CD4-positive, alpha-beta memory T cell (primary cell): ENCODE data around the gene ADGRG6. TPM values are rescaled to one million over a fixed set of nuclear protein-coding genes. Genes with fewer than 3 reads are reported as not detected.
A peak's percentile ranks its signal among the peaks of the same experiment; 100 is the strongest.

ENCODE experiments used
- CTCF ChIA-PET: fragments of 350-600 bp; sonication (Branson Sonifier 250); formaldehyde crosslinking; loops from one replicate; lab custom pipeline; 2021; ENCODE audit warnings: inconsistent platforms; ENCODE audit not compliant: partially characterized antibody; lab: Charles Lee
- POLR2A ChIA-PET: fragments of 350-600 bp; sonication (Branson Sonifier 250); formaldehyde crosslinking; loops from one replicate; lab custom pipeline; 2021; ENCODE audit not compliant: partially characterized antibody; lab: Charles Lee
- DNase-seq, 5 donors: peaks; one replicate each; pipeline versions ENCODE4 v3.0.0 to v3.0.0-alpha.2; 2020 to 2022; ENCODE audit warnings: mixed read lengths in 1 of 5
- H3K27ac ChIP-seq: one replicate; pipeline ENCODE4 v1.7.0; 2013; ENCODE audit warnings: low read depth, low read length
- H3K27me3 ChIP-seq: 2 replicates; pipeline ENCODE4 v1.7.0; 2013; ENCODE audit warnings: mild to moderate bottlenecking, low read length, moderate library complexity; ENCODE audit not compliant: insufficient read depth
- H3K36me3 ChIP-seq: 2 replicates; pipeline ENCODE4 v1.7.0; 2013; ENCODE audit warnings: mild to moderate bottlenecking, low read length, moderate library complexity; ENCODE audit not compliant: insufficient read depth
- H3K4me1 ChIP-seq: 2 replicates; pipeline ENCODE4 v1.7.0; 2013; ENCODE audit warnings: mild to moderate bottlenecking, low read length, moderate library complexity; ENCODE audit not compliant: insufficient read depth
- H3K4me3 ChIP-seq, 2 donors: one replicate each; pipeline ENCODE4 v1.7.0; 2013; ENCODE audit warnings: low read length in 2 of 2, mild to moderate bottlenecking in 1 of 2
- H3K9me3 ChIP-seq, 2 donors: one replicate each; pipeline ENCODE4 v1.7.0; 2013; ENCODE audit warnings: low read length in 2 of 2, control low read depth in 1 of 2; ENCODE audit not compliant: control insufficient read depth in 1 of 2
- H3K27ac Mint-ChIP-seq, 7 donors: one replicate each; pipeline ENCODE4 v1.8.0; 2020 to 2021; ENCODE audit warnings: mixed read lengths in 7 of 7, mild to moderate bottlenecking in 6 of 7, inconsistent platforms in 3 of 7, moderate library complexity in 3 of 7
- H3K27me3 Mint-ChIP-seq, 2 donors: one replicate each; pipeline ENCODE4 v1.8.0; 2020 to 2021; ENCODE audit warnings: mixed read lengths in 2 of 2
- H3K36me3 Mint-ChIP-seq, 2 donors: one replicate each; pipeline ENCODE4 v1.8.0; 2020 to 2021; ENCODE audit warnings: mixed read lengths in 2 of 2, inconsistent platforms in 1 of 2, mild to moderate bottlenecking in 1 of 2
- H3K4me1 Mint-ChIP-seq, 4 donors: one replicate each; pipeline ENCODE4 v1.8.0; 2020 to 2021; ENCODE audit warnings: mixed read lengths in 4 of 4, mild to moderate bottlenecking in 1 of 4
- H3K4me3 Mint-ChIP-seq, 8 donors: one replicate each; pipeline ENCODE4 v1.8.0; 2020 to 2021; ENCODE audit warnings: mixed read lengths in 8 of 8, mild to moderate bottlenecking in 7 of 8, moderate library complexity in 6 of 8, inconsistent platforms in 3 of 8
- H3K9me3 Mint-ChIP-seq, 8 donors: one replicate each; pipeline ENCODE4 v1.8.0; 2020 to 2021; ENCODE audit warnings: mixed read lengths in 8 of 8, mild to moderate bottlenecking in 5 of 8, inconsistent platforms in 3 of 8, moderate library complexity in 1 of 8
- intact Hi-C: fragments of 100-400 bp; cut with micrococcal nuclease; formaldehyde crosslinking; loops from one replicate; pipeline ENCODE4 v1.15.1; 2023
- polyA plus RNA-seq, 2 donors: library from polyadenylated mRNA; unstranded; fragments of 300-500 nt; fragmentation: Illumina TruSeq; gene quantifications; one replicate each; pipeline ENCODE4 v1.2.3, GENCODE V29; 2021
- total RNA-seq, 2 experiments: library from RNA; stranded (reverse); gene quantifications; one replicate each; pipeline ENCODE4 v1.2.3, GENCODE V29; 2021

Gene ADGRG6
- total and polyA plus RNA-seq, 4 experiments from 2014 or later = 0.22 to 0.47 TPM; not detected in 2

DNA sequence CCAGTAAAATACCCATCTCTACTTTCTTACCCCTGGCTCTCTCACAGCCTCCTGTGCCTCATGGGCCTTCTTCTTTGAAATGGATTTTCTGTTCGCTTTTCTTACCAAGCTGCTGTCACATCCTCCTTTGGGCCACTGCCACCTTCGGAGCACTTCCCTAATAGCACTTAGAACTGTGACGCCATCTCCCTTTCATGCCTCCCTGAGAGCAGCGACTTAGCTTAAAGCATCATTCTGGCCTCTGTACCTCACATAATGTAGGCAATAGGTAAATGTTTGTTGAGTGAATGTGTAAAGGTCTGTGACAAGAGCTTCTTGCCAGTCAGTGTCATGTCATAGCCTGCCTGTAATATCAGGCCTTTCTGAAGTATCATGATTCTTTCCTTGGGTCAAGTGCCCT, 78.8 kb downstream of the ADGRG6 start:
- no peaks in the 10 kb centered on the region for H3K4me1 ChIP-seq
- no peak overlapping the region for H3K27ac ChIP-seq
- intact Hi-C loops = no loop called here
- no peak for DNase-seq
- no peak overlapping the region for H3K27ac Mint-ChIP-seq
- no peaks in the 10 kb centered on the region for H3K36me3 ChIP-seq
- peaks cover 9 to 11% of the 10 kb centered on the region in 2 donors for H3K27me3 Mint-ChIP-seq
- H3K4me3 Mint-ChIP-seq = no peak overlapping the region
- H3K9me3 Mint-ChIP-seq = no peaks in the 10 kb centered on the region
- H3K27me3 ChIP-seq = no peaks in the 10 kb centered on the region
- ChIA-PET CTCF (no interaction called here), POLR2A (no interaction called here)
- no peaks in the 10 kb centered on the region for H3K36me3 Mint-ChIP-seq
- H3K4me3 ChIP-seq = no peak overlapping the region
- no peaks in the 10 kb centered on the region for H3K9me3 ChIP-seq
- peaks cover 0 to 3% (median 0%) of the 10 kb centered on the region in 4 donors for H3K4me1 Mint-ChIP-seq

DNA sequence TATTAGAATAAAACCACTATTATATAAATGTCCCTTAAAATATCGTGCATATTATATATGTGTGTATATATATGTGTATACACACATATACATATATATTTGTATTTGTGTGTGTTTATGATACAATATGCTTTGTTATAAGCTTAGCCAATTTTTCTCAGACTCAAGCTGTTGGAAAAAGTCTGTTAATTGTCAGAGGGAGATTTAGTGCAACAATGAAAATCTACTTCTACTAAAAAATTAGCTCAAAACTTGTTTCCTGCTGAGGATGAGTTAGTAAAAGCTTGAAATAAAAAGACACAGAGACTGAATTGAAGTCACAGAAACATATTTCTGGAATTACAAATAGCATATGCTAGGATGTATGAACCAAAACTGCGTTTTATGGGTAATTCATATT, 79.4 kb downstream of the ADGRG6 start:
- no peak overlapping the region for H3K27ac Mint-ChIP-seq
- CTCF ChIA-PET = no interaction called here
- POLR2A ChIA-PET = no interaction called here

DNA sequence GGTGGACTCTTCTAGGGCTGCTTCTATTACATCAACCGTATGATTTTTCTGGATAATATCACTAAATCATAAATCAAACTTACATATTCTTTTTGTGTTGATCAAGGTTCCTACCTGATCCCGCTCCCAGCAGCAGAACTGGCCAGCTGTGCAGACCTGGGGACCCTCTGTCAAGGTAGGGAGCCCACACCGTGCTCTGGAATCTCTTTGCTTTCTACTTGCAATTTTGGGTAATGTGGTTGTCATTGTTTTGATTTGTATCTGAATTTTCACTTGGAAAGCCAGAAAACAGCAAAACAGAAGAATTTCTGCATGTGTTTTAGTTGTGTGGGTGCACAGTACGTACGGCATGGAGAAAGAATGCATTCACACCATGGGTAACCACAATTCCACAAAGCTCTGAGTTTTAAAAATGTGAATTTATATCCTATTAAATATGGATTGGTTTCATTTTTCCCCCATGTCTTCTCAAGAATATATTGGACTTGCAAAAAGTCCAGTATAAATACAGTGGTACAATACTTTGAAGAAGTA, 80.1 kb downstream of the ADGRG6 start:
- Mint-ChIP-seq H3K9me3 (no peaks in the 10 kb centered on the region), H3K4me3 (no peak overlapping the region)
- no peaks in the 10 kb centered on the region for H3K36me3 ChIP-seq

More for the DNA sequence above, 79.4 kb downstream of the ADGRG6 start:
- H3K4me1 ChIP-seq = no peaks in the 10 kb centered on the region
- H3K27me3 ChIP-seq = no peaks in the 10 kb centered on the region
- no peak overlapping the region for H3K4me3 ChIP-seq
- H3K4me1 Mint-ChIP-seq = peaks cover 0 to 3% (median 0%) of the 10 kb centered on the region in 4 donors
- H3K9me3 Mint-ChIP-seq = no peaks in the 10 kb centered on the region
- intact Hi-C loops = no loop called here
- no peak overlapping the region for H3K4me3 Mint-ChIP-seq
- no peak for DNase-seq
- H3K36me3 ChIP-seq = no peaks in the 10 kb centered on the region
- no peak overlapping the region for H3K27ac ChIP-seq
- H3K9me3 ChIP-seq = no peaks in the 10 kb centered on the region
- H3K27me3 Mint-ChIP-seq = peaks cover 9 to 11% of the 10 kb centered on the region in 2 donors
- no peaks in the 10 kb centered on the region for H3K36me3 Mint-ChIP-seq

DNA sequence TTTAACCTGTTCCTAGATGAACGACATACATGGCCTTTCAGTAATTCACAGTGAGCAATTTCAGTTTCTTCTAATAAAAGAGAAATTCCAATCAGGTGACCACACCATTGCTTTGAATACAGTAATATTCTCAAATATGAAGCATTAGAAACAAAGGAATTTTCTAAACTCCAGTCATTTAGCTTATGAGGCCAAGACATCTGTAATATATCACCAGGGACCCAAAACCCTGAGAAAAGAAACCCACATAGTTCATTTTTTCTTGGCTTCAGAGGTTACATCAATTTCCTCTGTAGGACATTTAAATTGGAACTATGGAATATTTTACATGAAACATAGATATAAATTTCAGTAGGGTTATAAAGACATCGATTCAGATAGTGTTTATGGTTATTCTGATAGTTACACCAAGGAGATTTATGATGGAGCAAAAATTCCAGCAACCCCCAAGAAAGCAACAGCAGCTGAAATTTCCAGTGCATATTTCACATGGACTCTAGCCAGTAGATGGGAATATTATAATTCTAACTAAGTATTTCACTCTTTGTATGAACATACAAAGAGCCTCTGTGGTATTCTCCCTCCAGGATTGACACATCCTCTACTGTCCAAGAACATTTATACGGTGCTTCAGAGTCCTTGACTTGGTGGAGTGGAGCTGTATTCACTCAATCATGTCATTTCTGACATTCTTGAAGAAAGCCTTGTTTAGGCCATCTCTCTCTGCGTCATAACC, 82.9 kb downstream of the ADGRG6 start:
- CTCF ChIA-PET = no interaction called here
- intact Hi-C loops = loop anchor here (5.0 kb wide), 1 partner anchor 397 kb away; no protein-coding TSS in a partner anchor
- no peak overlapping the region for H3K27ac Mint-ChIP-seq

More for the DNA sequence above, 80.1 kb downstream of the ADGRG6 start:
- peaks cover 0 to 3% (median 0%) of the 10 kb centered on the region in 4 donors for H3K4me1 Mint-ChIP-seq
- CTCF ChIA-PET = no interaction called here
- Histone ChIP-seq H3K27me3 (no peaks in the 10 kb centered on the region), H3K9me3 (no peaks in the 10 kb centered on the region), H3K4me1 (no peaks in the 10 kb centered on the region), H3K27ac (no peak overlapping the region), H3K4me3 (no peak overlapping the region)
- DNase-seq = no peak
- intact Hi-C loops = no loop called here
- POLR2A ChIA-PET = no interaction called here
- peaks cover 9 to 11% of the 10 kb centered on the region in 2 donors for H3K27me3 Mint-ChIP-seq
- no peak overlapping the region for H3K27ac Mint-ChIP-seq
- H3K36me3 Mint-ChIP-seq = no peaks in the 10 kb centered on the region

DNA sequence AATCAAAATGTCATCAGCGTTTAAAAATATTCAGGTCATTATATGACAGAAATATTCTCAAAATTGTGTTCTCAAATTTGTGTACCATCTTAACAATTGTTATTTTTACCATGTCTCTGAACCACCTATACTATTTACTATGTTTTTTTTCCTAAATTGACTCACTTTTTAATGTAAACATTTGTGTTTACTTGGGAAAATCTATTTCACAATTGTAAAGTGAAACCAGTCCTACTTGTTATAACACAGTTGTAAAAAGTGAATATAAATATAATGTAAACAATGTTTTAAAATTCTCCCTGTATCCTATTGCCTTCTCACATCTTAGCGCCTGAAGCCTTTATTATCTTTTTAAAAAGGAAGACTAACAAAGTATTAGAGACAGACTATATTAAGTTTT, 83.5 kb downstream of the ADGRG6 start:
- Histone ChIP-seq H3K9me3 (no peaks in the 10 kb centered on the region), H3K36me3 (no peaks in the 10 kb centered on the region), H3K27me3 (no peaks in the 10 kb centered on the region), H3K27ac (no peak overlapping the region), H3K4me1 (no peaks in the 10 kb centered on the region), H3K4me3 (no peak overlapping the region)
- Mint-ChIP-seq H3K27me3 (peaks cover 5% of the 10 kb centered on the region in 2 donors), H3K36me3 (no peaks in the 10 kb centered on the region), H3K4me1 (peaks cover 0 to 3% (median 0%) of the 10 kb centered on the region in 4 donors), H3K4me3 (no peak overlapping the region), H3K9me3 (no peaks in the 10 kb centered on the region), H3K27ac (no peak overlapping the region)
- ChIA-PET CTCF (no interaction called here), POLR2A (no interaction called here)
- DNase-seq = no peak
- intact Hi-C loops = loop anchor here (5.0 kb wide), 1 partner anchor 398 kb away; no protein-coding TSS in a partner anchor

More for the DNA sequence above, 82.9 kb downstream of the ADGRG6 start:
- Histone ChIP-seq H3K4me1 (no peaks in the 10 kb centered on the region), H3K27me3 (no peaks in the 10 kb centered on the region), H3K36me3 (no peaks in the 10 kb centered on the region), H3K9me3 (no peaks in the 10 kb centered on the region), H3K4me3 (no peak overlapping the region), H3K27ac (no peak overlapping the region)
- no peak overlapping the region for H3K4me3 Mint-ChIP-seq
- H3K4me1 Mint-ChIP-seq = peaks cover 0 to 3% (median 0%) of the 10 kb centered on the region in 4 donors
- POLR2A ChIA-PET = no interaction called here
- DNase-seq = no peak
- H3K27me3 Mint-ChIP-seq = peaks cover 5 to 9% of the 10 kb centered on the region in 2 donors
- H3K36me3 Mint-ChIP-seq = no peaks in the 10 kb centered on the region
- H3K9me3 Mint-ChIP-seq = no peaks in the 10 kb centered on the region

DNA sequence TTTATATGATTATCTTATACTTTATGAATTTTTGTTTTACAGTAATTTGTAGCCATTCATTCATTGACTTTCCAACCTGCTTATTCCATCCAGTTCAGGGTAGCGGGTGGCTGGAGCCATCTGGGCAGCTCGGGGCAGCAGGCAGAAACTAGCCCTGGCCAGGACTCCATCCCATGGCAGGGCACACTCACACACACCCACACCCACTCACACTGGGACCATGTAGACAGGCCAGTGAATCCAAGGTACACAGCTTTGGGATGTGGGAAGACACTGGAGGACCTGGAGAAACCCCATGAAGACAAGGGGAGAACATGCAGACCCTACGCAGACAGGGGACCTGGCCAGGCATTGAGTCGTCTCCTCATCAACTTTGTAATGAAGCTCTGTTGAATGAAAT, 84.8 kb downstream of the ADGRG6 start:
- Mint-ChIP-seq H3K27me3 (peaks cover 1% of the 10 kb centered on the region in 2 donors), H3K36me3 (no peaks in the 10 kb centered on the region), H3K4me1 (no peaks in the 10 kb centered on the region), H3K4me3 (no peak overlapping the region), H3K27ac (no peak overlapping the region), H3K9me3 (no peaks in the 10 kb centered on the region)
- intact Hi-C loops = loop anchor here (5.0 kb wide), 1 partner anchor 399 kb away; no protein-coding TSS in a partner anchor
- H3K9me3 ChIP-seq = no peaks in the 10 kb centered on the region
- DNase-seq = no peak
- H3K4me3 ChIP-seq = no peak overlapping the region
- H3K36me3 ChIP-seq = no peaks in the 10 kb centered on the region
- ChIA-PET CTCF (interaction anchor here (1.0 to 2.7 kb wide), 5 partner anchors 9 to 240 kb away, joined by 3 to 9 read pairs (median 4); partner anchors contain the start of genes NMBR and VTA1), POLR2A (no interaction called here)
- no peaks in the 10 kb centered on the region for H3K4me1 ChIP-seq
- no peaks in the 10 kb centered on the region for H3K27me3 ChIP-seq
- no peak overlapping the region for H3K27ac ChIP-seq

DNA sequence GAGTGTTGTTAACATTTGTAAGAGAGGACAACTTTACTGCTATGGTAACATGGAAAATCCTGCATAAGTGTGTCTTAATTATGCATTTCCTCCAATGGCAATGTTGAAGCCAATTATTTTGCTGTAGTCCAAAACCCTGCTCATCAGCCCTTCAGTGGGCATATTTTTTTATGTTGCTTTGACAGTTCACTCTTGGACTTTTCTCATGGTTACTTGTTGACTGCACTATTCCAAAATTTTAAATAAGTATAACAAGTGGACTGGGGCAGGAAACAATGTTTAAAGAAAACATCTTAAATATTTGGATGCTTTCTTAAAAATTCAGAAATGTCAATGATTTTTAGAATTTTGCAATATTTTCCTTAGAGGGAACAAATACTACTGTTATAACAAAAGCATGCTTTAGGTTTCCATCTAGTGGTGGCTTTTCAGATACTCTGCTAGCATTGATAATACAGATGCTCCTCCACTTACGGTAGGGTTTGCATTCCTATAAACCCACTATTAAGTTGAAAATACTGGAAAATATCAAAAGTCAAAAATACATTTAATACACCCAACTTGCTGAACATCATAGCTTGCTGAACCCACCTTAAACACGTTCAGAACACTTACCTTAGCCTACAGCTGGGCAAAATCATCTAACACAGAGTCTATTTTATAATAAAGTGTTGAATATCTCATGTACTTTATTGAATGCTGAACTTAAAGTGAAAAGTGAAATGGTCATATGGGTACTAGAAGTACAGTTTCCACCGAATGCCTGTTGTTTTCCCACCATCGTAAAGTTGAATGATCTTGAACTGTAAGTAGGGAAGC, 86.4 kb downstream of the ADGRG6 start:
- H3K9me3 Mint-ChIP-seq = no peaks in the 10 kb centered on the region
- no peaks in the 10 kb centered on the region for H3K36me3 ChIP-seq
- H3K4me3 ChIP-seq = no peak overlapping the region
- ChIA-PET CTCF (interaction anchor here (1.1 to 2.7 kb wide), 6 partner anchors 8 to 241 kb away, joined by 3 to 9 read pairs (median 4); partner anchors contain the start of genes NMBR and VTA1), POLR2A (no interaction called here)
- H3K36me3 Mint-ChIP-seq = no peaks in the 10 kb centered on the region
- no peaks in the 10 kb centered on the region for H3K4me1 Mint-ChIP-seq
- no peak overlapping the region for H3K27ac Mint-ChIP-seq
- H3K27me3 ChIP-seq = no peaks in the 10 kb centered on the region
- no peaks in the 10 kb centered on the region for H3K4me1 ChIP-seq
- H3K27me3 Mint-ChIP-seq = peaks cover 0 to 3% of the 10 kb centered on the region in 2 donors
- H3K9me3 ChIP-seq = no peaks in the 10 kb centered on the region
- intact Hi-C loops = loop anchor here (1.0 to 5.0 kb wide), 3 partner anchors 232 to 401 kb away; partner anchors contain the start of genes NMBR and VTA1
- H3K4me3 Mint-ChIP-seq = no peak overlapping the region
- no peak overlapping the region for H3K27ac ChIP-seq
- DNase-seq = peak in 4 of 5 donors; percentile 7 to 30 (median 11)
